ENCODE data around the gene EFNA3.

Gene EFNA3

GRCh38 chr1:155120253-155120652 lies 41.6 kb downstream of the EFNA3 start:
- no peak for TF ChIP-seq FOXP2 (optimal IDR thresholded peaks at IDR 0.05; ENCODE audit: borderline replicate concordance, extremely low read depth, extremely low read length, insufficient read depth)
- TF ChIP-seq TAF1 (IDR thresholded peaks at IDR 0.05; ENCODE audit: borderline replicate concordance, insufficient read depth, low read length), result no peak
- TF ChIP-seq SIN3A (IDR thresholded peaks at IDR 0.05; ENCODE audit: borderline replicate concordance, insufficient read depth, low read length), result no peak
- no peak for TF ChIP-seq REST (IDR thresholded peaks at IDR 0.05; ENCODE audit: insufficient read depth in 1 of 2, low read depth in 2 of 2, low read length in 2 of 2)
- TF ChIP-seq POLR2AphosphoS5 (IDR thresholded peaks at IDR 0.05; ENCODE audit: low read depth, low read length), result no peak

DNA sequence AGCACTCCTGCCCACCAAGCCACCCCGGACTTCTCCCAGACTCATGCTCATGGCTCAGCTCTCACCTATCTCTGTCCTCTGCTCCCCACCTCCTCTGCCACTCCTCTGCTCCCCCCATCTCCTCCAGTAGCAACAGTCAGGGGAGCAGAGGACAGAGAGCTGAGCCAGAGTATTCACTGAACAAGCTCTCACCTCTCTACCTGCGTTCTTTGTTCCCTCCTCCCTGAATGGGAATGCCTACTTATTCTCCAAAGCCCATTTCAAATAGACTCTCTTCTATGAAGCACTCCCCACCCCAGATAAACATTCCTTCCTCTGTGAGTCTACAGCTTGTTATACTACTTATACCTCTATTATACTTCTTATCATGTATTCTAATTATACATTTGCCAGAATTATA lies 42.6 kb downstream of the EFNA3 start:
- TF ChIP-seq FOXP2 (optimal IDR thresholded peaks at IDR 0.05; ENCODE audit: borderline replicate concordance, extremely low read depth, extremely low read length, insufficient read depth) (no peak), POLR2AphosphoS5 (IDR thresholded peaks at IDR 0.05; ENCODE audit: low read depth, low read length) (no peak), SIN3A (IDR thresholded peaks at IDR 0.05; ENCODE audit: borderline replicate concordance, insufficient read depth, low read length) (no peak), TAF1 (IDR thresholded peaks at IDR 0.05; ENCODE audit: borderline replicate concordance, insufficient read depth, low read length) (no peak)

DNA sequence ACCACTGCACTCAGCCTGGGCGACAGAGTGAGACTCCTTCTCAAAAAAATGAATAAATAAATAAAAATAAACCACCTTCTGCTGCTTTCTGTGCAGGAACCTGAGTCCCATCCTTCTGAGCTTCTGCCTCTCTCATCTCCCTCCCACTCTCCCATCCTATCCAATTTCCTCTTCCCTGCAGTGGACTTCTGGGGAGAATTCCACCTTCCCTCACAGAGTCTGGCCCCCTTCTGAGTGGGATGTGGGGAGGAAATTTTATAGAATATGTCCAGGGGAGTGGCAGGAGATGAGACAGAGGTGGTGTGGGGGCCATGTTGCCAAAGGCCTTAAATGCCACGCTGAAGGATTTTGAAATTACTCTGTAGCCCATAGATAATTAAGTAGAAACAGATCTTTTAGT lies 43.7 kb downstream of the EFNA3 start:
- TF ChIP-seq TAF1 (IDR thresholded peaks at IDR 0.05; ENCODE audit: borderline replicate concordance, insufficient read depth, low read length) (no peak), POLR2AphosphoS5 (IDR thresholded peaks at IDR 0.05; ENCODE audit: low read depth, low read length) (no peak), FOXP2 (optimal IDR thresholded peaks at IDR 0.05; ENCODE audit: borderline replicate concordance, extremely low read depth, extremely low read length, insufficient read depth) (no peak), SIN3A (IDR thresholded peaks at IDR 0.05; ENCODE audit: borderline replicate concordance, insufficient read depth, low read length) (no peak), REST (IDR thresholded peaks at IDR 0.05; ENCODE audit: insufficient read depth in 1 of 2, low read depth in 2 of 2, low read length in 2 of 2) (no peak)

DNA sequence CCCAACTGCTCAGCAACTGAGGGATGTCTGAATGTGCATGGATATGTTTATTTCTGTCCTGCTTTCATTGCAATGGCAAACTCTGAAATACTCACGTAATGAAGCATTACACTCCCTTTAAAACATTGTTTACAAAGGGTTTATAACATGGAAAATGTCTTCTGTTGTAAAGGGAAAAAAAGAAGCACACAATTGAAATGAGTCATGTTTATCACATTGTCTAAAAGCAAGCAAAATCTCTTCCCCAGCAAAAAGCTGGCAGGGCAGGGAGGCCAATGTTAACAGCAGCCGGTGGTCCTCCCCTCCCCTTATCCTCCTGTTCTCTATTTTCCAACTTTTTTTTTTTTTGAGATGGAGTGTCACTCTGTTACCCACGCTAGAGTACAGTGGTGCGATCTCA lies 45.2 kb downstream of the EFNA3 start:
- TF ChIP-seq FOXP2 (optimal IDR thresholded peaks at IDR 0.05; ENCODE audit: borderline replicate concordance, extremely low read depth, extremely low read length, insufficient read depth) (no peak), REST (IDR thresholded peaks at IDR 0.05; ENCODE audit: insufficient read depth in 1 of 2, low read depth in 2 of 2, low read length in 2 of 2) (no peak), POLR2AphosphoS5 (IDR thresholded peaks at IDR 0.05; ENCODE audit: low read depth, low read length) (no peak), TAF1 (IDR thresholded peaks at IDR 0.05; ENCODE audit: borderline replicate concordance, insufficient read depth, low read length) (no peak), SIN3A (IDR thresholded peaks at IDR 0.05; ENCODE audit: borderline replicate concordance, insufficient read depth, low read length) (no peak)

DNA sequence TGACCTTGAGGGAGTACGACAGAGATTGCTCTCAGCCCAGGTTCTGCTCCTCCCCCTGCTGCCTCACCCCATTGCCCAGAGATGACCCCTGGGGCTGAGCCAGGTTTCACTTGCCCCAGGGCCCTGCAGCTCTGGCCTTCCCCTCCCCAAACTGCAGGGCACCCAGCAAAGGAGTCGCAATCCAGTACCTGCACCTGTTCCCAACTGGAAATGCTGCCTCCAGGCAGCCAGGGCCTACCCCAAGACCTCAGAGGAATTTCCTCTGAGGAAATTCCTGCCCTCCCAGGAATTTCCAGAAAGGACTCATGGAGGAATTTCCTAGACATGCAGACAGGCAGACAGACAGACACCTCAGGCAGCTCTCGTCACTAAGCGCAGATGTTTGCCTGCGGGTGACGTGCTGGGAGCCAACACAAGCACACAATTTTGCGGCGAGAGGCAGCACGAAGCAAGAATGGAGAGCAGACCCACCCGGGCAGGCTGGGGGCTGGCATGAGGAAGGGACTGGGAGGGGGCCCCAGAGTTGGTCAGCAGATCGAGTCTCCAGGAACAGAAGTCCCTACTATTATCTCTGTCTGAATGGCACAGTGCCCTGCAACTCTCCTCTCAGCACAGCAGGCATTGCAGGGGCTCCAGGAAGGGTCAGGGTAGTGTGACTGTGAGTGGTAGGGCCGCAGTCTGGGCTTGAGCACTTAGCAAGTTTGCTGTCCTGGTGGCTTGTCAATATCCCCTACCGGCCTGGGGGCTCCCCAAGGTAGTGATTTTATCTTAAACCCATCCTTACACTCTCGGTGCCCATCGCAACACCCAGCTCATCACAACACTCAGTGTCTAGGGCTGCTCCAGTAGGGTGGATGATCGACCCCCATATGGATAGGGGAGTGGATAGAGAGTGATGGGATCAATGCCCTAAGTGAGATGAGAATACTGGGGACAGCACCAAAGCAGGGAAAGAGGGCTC lies 46.1 kb downstream of the EFNA3 start:
- TF ChIP-seq SIN3A (IDR thresholded peaks at IDR 0.05; ENCODE audit: borderline replicate concordance, insufficient read depth, low read length) (no peak), TAF1 (IDR thresholded peaks at IDR 0.05; ENCODE audit: borderline replicate concordance, insufficient read depth, low read length) (no peak), REST (IDR thresholded peaks at IDR 0.05; ENCODE audit: insufficient read depth in 1 of 2, low read depth in 2 of 2, low read length in 2 of 2) (no peak), FOXP2 (optimal IDR thresholded peaks at IDR 0.05; ENCODE audit: borderline replicate concordance, extremely low read depth, extremely low read length, insufficient read depth) (no peak), POLR2AphosphoS5 (IDR thresholded peaks at IDR 0.05; ENCODE audit: low read depth, low read length) (no peak)

Data from PFSK-1 (cell line).